AG10803 (cell line): Measurements from ENCODE around the gene SLC9C1.

Experiments used
- DNase-seq: peaks from one replicate; pipeline ENCODE4 v3.0.0; 2010; ENCODE audit warnings: low read depth
- H3K4me3 ChIP-seq: 2 replicates; pipeline ENCODE4 v1.5.1; 2011; ENCODE audit warnings: mild to moderate bottlenecking, low read length, control low read depth
- CTCF ChIP-seq: conservative IDR thresholded peaks from 2 replicates; pipeline ENCODE4 v1.5.1; 2011; ENCODE audit warnings: mild to moderate bottlenecking, low read length, control low read depth, inconsistent platforms

SLC9C1 gene

GRCh38 chr3:112143689-112144088, 150.3 kb downstream of the SLC9C1 start:
- TF ChIP-seq CTCF: no peak
- no peak for DNase-seq
- no peak overlapping the region for H3K4me3 ChIP-seq

GRCh38 chr3:112143251-112143650, 150.8 kb downstream of the SLC9C1 start:
- H3K4me3 ChIP-seq: no peak overlapping the region
- DNase-seq: no peak
- TF ChIP-seq CTCF: no peak

GRCh38 chr3:112141293-112141692, 152.7 kb downstream of the SLC9C1 start:
- no peak for TF ChIP-seq CTCF
- DNase-seq: no peak
- H3K4me3 ChIP-seq: no peak overlapping the region

GRCh38 chr3:112140584-112140983, 153.4 kb downstream of the SLC9C1 start:
- no peak overlapping the region for H3K4me3 ChIP-seq
- TF ChIP-seq CTCF: no peak
- no peak for DNase-seq

- no peak for TF ChIP-seq CTCF
- no peak overlapping the region for H3K4me3 ChIP-seq
- no peak for DNase-seq
Observed at GRCh38 chr3:112138219-112138969, 155.6 kb downstream of the SLC9C1 start.

- no peak for TF ChIP-seq CTCF
- H3K4me3 ChIP-seq: no peak overlapping the region
- no peak for DNase-seq
Observed at GRCh38 chr3:112137781-112138180, 156.2 kb downstream of the SLC9C1 start.

GRCh38 chr3:112136959-112137693, 156.9 kb downstream of the SLC9C1 start:
- H3K4me3 ChIP-seq: no peak overlapping the region
- TF ChIP-seq CTCF: peak; percentile 65
- DNase-seq: peak; percentile 24
